GM12865 (cell line): ENCODE data around the gene COMMD8.

Experiments used
- DNase-seq: peaks from one replicate; pipeline ENCODE4 v3.0.0; 2010; ENCODE audit warnings: low read depth
- H3K4me3 ChIP-seq: 2 replicates; pipeline ENCODE4 v1.5.1; 2011; ENCODE audit warnings: mild to moderate bottlenecking, low read depth, low read length, control low read depth
- TF ChIP-seq, protein P1 (sequence below): IDR thresholded peaks from 2 replicates; pipeline ENCODE4 v1.5.1; 2011; ENCODE audit warnings: low read length, control low read depth, low read depth, inconsistent platforms; ENCODE audit not compliant: insufficient read depth; ENCODE audit errors: missing control alignments

Gene COMMD8

GRCh38 chr4:47410271-47410670, 53.2 kb downstream of the COMMD8 start:
- no peak for DNase-seq
- no peak overlapping the region for H3K4me3 ChIP-seq
- TF ChIP-seq, protein P1, sequence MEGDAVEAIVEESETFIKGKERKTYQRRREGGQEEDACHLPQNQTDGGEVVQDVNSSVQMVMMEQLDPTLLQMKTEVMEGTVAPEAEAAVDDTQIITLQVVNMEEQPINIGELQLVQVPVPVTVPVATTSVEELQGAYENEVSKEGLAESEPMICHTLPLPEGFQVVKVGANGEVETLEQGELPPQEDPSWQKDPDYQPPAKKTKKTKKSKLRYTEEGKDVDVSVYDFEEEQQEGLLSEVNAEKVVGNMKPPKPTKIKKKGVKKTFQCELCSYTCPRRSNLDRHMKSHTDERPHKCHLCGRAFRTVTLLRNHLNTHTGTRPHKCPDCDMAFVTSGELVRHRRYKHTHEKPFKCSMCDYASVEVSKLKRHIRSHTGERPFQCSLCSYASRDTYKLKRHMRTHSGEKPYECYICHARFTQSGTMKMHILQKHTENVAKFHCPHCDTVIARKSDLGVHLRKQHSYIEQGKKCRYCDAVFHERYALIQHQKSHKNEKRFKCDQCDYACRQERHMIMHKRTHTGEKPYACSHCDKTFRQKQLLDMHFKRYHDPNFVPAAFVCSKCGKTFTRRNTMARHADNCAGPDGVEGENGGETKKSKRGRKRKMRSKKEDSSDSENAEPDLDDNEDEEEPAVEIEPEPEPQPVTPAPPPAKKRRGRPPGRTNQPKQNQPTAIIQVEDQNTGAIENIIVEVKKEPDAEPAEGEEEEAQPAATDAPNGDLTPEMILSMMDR, result no peak

GRCh38 chr4:47406408-47406807, 57.1 kb downstream of the COMMD8 start:
- DNase-seq, result no peak
- no peak overlapping the region for H3K4me3 ChIP-seq
- TF ChIP-seq, protein P1, result no peak
